Medulla oblongata (tissue), 1 donor: Measurements from ENCODE around the gene XYLT2.

Experiments
- DNase-seq: peaks from one replicate; pipeline ENCODE4 v3.0.0-alpha.2; 2015; ENCODE audit errors: extremely low spot score

Gene XYLT2

GRCh38 chr17:50348522-50349242 lies 2.8 kb downstream of the XYLT2 start:
- no peak for DNase-seq

GRCh38 chr17:50349243-50349600 lies 3.3 kb downstream of the XYLT2 start:
- DNase-seq, result no peak

- DNase-seq, result no peak
These were observed 4.8 kb downstream of the XYLT2 start for GRCh38 chr17:50350733-50351132.

GRCh38 chr17:50352072-50352692 lies 6.3 kb downstream of the XYLT2 start:
- no peak for DNase-seq

GRCh38 chr17:50352693-50353599 lies 7.0 kb downstream of the XYLT2 start:
- no peak for DNase-seq

- no peak for DNase-seq
These were observed 7.8 kb downstream of the XYLT2 start for GRCh38 chr17:50353600-50354195.

GRCh38 chr17:50354198-50354597 lies 8.3 kb downstream of the XYLT2 start:
- DNase-seq, result no peak

- DNase-seq, result no peak
These were observed 8.8 kb downstream of the XYLT2 start for GRCh38 chr17:50354776-50355175.

- no peak for DNase-seq
These were observed 9.4 kb downstream of the XYLT2 start for GRCh38 chr17:50355336-50355700.

GRCh38 chr17:50355701-50356341 lies 9.9 kb downstream of the XYLT2 start:
- DNase-seq, result no peak

GRCh38 chr17:50356418-50356817 lies 10.5 kb downstream of the XYLT2 start:
- DNase-seq, result no peak

GRCh38 chr17:50356892-50357510 lies 11.1 kb downstream of the XYLT2 start:
- DNase-seq, result no peak

GRCh38 chr17:50358177-50358576 lies 12.3 kb downstream of the XYLT2 start:
- no peak for DNase-seq

GRCh38 chr17:50359005-50359699 lies 13.2 kb downstream of the XYLT2 start:
- no peak for DNase-seq

- DNase-seq, result no peak
These were observed 14.1 kb downstream of the XYLT2 start for GRCh38 chr17:50359998-50360461.

GRCh38 chr17:50360486-50361115 lies 14.7 kb downstream of the XYLT2 start:
- DNase-seq, result no peak

GRCh38 chr17:50361561-50362480 lies 15.9 kb downstream of the XYLT2 start:
- peak; percentile 77 for DNase-seq

- no peak for DNase-seq
These were observed 16.7 kb downstream of the XYLT2 start for GRCh38 chr17:50362661-50363060.
